ENCODE results near the gene GPR158.

Gene GPR158

DNA sequence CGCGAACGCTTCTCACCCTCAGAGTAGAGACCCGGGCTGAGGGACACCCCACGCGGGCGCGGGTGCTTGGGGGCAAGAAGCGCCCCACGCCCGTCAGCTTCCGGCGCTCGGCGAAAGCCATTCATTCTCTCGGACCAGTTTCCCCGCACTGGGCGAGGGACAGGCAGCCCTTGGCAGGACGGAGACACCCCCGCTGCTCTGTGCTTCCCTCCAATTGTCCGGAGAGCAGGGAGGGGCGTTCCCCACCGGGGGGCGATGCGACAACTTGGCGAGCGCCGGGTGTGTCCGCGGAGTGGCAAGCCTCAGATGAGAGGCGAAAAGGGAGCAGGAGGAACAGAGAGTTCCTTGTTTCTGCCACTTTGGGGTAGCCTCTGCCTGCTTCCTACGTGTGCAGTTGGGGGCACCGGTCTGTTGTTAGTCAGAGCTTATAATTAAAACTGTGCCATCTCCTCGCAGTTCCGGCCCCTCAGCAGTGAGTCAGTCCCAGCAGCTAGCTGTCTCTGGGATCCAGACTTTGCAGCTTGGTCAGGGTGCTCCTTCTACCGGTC, 1.7 kb downstream of the GPR158 start:
- peak; percentile 10 for DNase-seq (ENCODE audit: low spot score)
- TF ChIP-seq CTCF (IDR thresholded peaks at IDR 0.05; ENCODE audit: borderline replicate concordance, control extremely low read depth, extremely low read depth, insufficient read depth, missing control alignments) = no peak
- in situ Hi-C loops (cut with MboI; ENCODE audit: low sequenced_read_pairs, unreplicated experiment) = no loop called here

DNA sequence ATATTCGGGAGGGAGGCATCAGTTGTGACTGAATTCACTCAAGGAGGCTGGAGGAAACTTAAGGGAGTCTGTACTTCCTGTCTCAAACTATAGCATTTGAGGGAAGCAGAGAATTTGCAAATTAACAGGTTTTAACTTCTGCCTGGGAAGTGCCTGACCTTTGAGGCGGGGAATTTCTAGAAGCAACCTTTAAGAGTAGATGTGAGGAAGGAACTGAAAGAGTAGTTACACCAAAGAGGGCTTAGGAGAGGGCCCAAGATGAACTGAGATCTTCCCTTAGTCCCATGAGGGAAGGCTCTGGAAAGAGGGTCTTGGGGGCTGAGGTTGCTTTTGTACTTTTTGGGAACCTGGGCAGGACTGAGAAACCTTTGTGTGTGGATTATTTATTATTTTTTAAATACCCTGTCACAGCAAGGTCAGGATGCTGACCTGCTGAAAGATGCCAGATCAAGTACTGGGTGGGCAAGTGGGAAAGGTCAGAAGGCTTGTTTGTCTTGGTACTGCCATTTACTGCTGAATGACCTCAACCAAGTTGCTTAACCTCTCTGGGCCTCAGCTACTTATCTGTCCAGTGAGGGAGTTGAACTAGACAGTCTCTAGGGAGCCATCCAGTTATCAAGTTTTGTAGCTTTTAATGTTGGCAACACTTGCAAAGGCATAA, 2.4 kb downstream of the GPR158 start:
- peak; percentile 12 for DNase-seq (ENCODE audit: low spot score)
- in situ Hi-C loops (cut with MboI; ENCODE audit: low sequenced_read_pairs, unreplicated experiment) = no loop called here
- TF ChIP-seq CTCF (IDR thresholded peaks at IDR 0.05; ENCODE audit: borderline replicate concordance, control extremely low read depth, extremely low read depth, insufficient read depth, missing control alignments) = no peak

DNA sequence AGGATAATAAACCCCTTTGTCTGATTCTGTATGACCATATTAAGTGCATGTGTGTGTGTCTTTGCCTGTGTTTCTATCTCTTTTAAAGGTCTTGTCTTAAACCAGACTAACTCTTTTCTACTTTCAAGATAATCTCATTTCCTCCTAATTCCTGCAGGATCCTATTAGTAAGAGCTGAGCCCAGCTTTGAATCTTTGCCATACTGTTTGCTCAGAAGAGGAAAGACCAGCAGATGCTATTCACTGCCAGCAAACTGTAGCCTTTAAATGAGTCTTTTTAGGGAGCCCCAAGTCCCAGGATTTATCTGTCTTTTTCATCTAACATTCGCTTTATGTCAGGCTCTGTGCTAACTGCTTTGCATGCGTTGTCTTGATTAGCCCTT, 2.9 kb downstream of the GPR158 start:
- in situ Hi-C loops (cut with MboI; ENCODE audit: low sequenced_read_pairs, unreplicated experiment) = no loop called here
- no peak for DNase-seq (ENCODE audit: low spot score)
- TF ChIP-seq CTCF (IDR thresholded peaks at IDR 0.05; ENCODE audit: borderline replicate concordance, control extremely low read depth, extremely low read depth, insufficient read depth, missing control alignments) = no peak

DNA sequence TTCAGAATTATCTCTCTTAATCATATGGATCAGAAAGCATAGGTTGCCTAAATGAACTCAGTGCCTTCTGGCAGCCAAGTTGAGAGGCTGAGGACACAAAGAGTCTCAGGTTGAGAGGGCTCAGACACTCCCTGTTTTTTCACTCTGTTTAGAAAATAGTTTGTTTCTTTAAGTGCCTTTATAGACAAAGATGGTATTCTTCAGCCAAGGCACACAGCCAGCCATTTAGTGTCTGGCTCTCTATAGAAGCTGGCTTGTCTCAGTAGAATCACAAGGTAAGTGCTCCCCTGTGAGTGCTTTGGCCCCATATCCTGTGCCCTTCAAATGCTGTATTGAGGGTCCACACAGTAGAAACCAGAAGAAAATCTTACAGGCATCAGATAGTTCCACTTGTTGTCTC, 3.6 kb downstream of the GPR158 start:
- in situ Hi-C loops (cut with MboI; ENCODE audit: low sequenced_read_pairs, unreplicated experiment) = no loop called here
- no peak for TF ChIP-seq CTCF (IDR thresholded peaks at IDR 0.05; ENCODE audit: borderline replicate concordance, control extremely low read depth, extremely low read depth, insufficient read depth, missing control alignments)

DNA sequence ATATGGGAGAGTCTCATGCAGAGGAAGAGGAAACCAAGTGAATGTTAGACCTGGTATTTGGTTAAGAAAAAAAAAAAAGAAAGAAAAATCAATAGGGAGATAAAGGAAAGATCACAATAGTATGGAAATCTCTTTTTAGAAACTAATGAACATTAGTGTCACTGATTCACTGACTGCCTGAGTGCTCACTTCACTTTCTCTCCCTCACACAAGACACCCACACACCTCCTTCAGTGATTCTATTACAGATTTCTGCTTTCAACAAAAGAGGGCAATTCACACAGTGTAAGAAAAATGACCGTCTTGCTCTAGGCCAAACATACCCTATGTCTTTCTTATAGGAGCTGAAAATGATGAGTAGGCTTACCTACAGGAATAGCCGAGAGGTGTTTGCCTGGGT, 6.0 kb downstream of the GPR158 start:
- DNase-seq (ENCODE audit: low spot score) = no peak
- no peak for TF ChIP-seq CTCF (IDR thresholded peaks at IDR 0.05; ENCODE audit: borderline replicate concordance, control extremely low read depth, extremely low read depth, insufficient read depth, missing control alignments)
- in situ Hi-C loops (cut with MboI; ENCODE audit: low sequenced_read_pairs, unreplicated experiment) = no loop called here

More for the DNA sequence above, 3.6 kb downstream of the GPR158 start:
- DNase-seq (ENCODE audit: low spot score) = no peak

- no peak for DNase-seq (ENCODE audit: low spot score)
- in situ Hi-C loops (cut with MboI; ENCODE audit: low sequenced_read_pairs, unreplicated experiment) = no loop called here
- TF ChIP-seq CTCF (IDR thresholded peaks at IDR 0.05; ENCODE audit: borderline replicate concordance, control extremely low read depth, extremely low read depth, insufficient read depth, missing control alignments) = no peak
Observed at GRCh38 chr10:25182636-25183035, 7.8 kb downstream of the GPR158 start.

All from GM13976 (cell line).